ENCODE results near the gene SYNGR3. TPM values are rescaled to one million over a fixed set of nuclear protein-coding genes. Genes with fewer than 3 reads are reported as not detected.

The SYNGR3 gene
- polyA plus RNA-seq, 1 experiment: 1.8 TPM

GRCh38 chr16:1990351-1991134 is 773 bp downstream of the SYNGR3 start:
- Histone ChIP-seq H3K27me3 (ENCODE audit: control insufficient read depth, insufficient read depth, low read length) (peaks cover 21% of the 10 kb centered on the region), H3K4me3 (ENCODE audit: low read depth, low read length) (peak overlapping the region; percentile 32), H3K27ac (ENCODE audit: low read depth, low read length) (no peak overlapping the region), H3K9me3 (ENCODE audit: control insufficient read depth, insufficient read depth, low read length) (peaks cover 12% of the 10 kb centered on the region; the same call in 1 of the 2 replicates)
- ChIA-PET CTCF (interaction anchor here (4.0 kb wide), 1 partner anchor 14 kb away, joined by 16 read pairs; no protein-coding TSS in a partner anchor), POLR2A (interaction anchor here (3.2 kb wide), 1 partner anchor 26 kb away, joined by 10 read pairs; the partner anchor contains the start of gene RPS2)
- DNase-seq (ENCODE audit: low read depth, low spot score): no peak
- TF ChIP-seq, protein P1, sequence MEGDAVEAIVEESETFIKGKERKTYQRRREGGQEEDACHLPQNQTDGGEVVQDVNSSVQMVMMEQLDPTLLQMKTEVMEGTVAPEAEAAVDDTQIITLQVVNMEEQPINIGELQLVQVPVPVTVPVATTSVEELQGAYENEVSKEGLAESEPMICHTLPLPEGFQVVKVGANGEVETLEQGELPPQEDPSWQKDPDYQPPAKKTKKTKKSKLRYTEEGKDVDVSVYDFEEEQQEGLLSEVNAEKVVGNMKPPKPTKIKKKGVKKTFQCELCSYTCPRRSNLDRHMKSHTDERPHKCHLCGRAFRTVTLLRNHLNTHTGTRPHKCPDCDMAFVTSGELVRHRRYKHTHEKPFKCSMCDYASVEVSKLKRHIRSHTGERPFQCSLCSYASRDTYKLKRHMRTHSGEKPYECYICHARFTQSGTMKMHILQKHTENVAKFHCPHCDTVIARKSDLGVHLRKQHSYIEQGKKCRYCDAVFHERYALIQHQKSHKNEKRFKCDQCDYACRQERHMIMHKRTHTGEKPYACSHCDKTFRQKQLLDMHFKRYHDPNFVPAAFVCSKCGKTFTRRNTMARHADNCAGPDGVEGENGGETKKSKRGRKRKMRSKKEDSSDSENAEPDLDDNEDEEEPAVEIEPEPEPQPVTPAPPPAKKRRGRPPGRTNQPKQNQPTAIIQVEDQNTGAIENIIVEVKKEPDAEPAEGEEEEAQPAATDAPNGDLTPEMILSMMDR (IDR thresholded peaks at IDR 0.05; ENCODE audit: low read depth, low read length): no peak

DNA sequence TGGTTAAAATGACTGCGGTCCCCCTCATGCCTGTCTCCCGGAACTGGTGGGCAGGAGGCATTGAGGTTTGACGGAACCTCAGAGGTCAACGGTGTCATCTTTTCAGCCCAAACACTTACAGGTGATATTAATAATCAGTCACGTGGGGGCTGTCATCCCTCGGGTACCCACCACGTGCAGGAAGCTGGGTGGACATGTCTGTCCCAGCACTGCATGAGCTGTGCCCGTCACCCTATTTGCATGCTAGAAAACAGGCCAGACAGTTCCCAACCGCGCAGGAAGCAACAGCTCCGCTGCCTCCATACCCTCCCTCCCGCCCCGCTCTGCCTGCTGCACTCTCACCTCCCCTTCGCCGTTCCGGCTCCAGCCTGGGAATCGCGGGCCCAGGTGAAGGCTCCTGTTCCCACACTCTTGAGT is 1.4 kb downstream of the SYNGR3 start:
- Histone ChIP-seq H3K4me3 (ENCODE audit: low read depth, low read length) (no peak overlapping the region), H3K27ac (ENCODE audit: low read depth, low read length) (no peak overlapping the region), H3K27me3 (ENCODE audit: control insufficient read depth, insufficient read depth, low read length) (peaks cover 21% of the 10 kb centered on the region), H3K9me3 (ENCODE audit: control insufficient read depth, insufficient read depth, low read length) (peaks cover 12% of the 10 kb centered on the region; the same call in 1 of the 2 replicates)
- DNase-seq (ENCODE audit: low read depth, low spot score): no peak
- ChIA-PET CTCF (interaction anchor here (4.0 kb wide), 1 partner anchor 13 kb away, joined by 16 read pairs; no protein-coding TSS in a partner anchor), POLR2A (interaction anchor here (1.8 to 3.2 kb wide), 2 partner anchors 26 to 164 kb away, joined by 7 to 10 read pairs; partner anchors contain the start of genes RPS2 and TRAF7)
- TF ChIP-seq, protein P1 (IDR thresholded peaks at IDR 0.05; ENCODE audit: low read depth, low read length): no peak

- POLR2A ChIA-PET: interaction anchor here (1.8 to 3.2 kb wide), 2 partner anchors 27 to 164 kb away, joined by 7 to 10 read pairs; partner anchors contain the start of genes RPS2 and TRAF7
- Histone ChIP-seq H3K27me3 (ENCODE audit: control insufficient read depth, insufficient read depth, low read length) (peaks cover 21% of the 10 kb centered on the region), H3K4me3 (ENCODE audit: low read depth, low read length) (peak overlapping the region; percentile 48), H3K9me3 (ENCODE audit: control insufficient read depth, insufficient read depth, low read length) (peaks cover 12% of the 10 kb centered on the region; the same call in 1 of the 2 replicates), H3K27ac (ENCODE audit: low read depth, low read length) (no peak overlapping the region)
- CTCF ChIA-PET: interaction anchor here (4.0 kb wide), 1 partner anchor 13 kb away, joined by 16 read pairs; no protein-coding TSS in a partner anchor
- DNase-seq (ENCODE audit: low read depth, low spot score): no peak
- TF ChIP-seq, protein P1 (IDR thresholded peaks at IDR 0.05; ENCODE audit: low read depth, low read length): no peak
Observed at GRCh38 chr16:1991588-1991947, 1.8 kb downstream of the SYNGR3 start.

DNA sequence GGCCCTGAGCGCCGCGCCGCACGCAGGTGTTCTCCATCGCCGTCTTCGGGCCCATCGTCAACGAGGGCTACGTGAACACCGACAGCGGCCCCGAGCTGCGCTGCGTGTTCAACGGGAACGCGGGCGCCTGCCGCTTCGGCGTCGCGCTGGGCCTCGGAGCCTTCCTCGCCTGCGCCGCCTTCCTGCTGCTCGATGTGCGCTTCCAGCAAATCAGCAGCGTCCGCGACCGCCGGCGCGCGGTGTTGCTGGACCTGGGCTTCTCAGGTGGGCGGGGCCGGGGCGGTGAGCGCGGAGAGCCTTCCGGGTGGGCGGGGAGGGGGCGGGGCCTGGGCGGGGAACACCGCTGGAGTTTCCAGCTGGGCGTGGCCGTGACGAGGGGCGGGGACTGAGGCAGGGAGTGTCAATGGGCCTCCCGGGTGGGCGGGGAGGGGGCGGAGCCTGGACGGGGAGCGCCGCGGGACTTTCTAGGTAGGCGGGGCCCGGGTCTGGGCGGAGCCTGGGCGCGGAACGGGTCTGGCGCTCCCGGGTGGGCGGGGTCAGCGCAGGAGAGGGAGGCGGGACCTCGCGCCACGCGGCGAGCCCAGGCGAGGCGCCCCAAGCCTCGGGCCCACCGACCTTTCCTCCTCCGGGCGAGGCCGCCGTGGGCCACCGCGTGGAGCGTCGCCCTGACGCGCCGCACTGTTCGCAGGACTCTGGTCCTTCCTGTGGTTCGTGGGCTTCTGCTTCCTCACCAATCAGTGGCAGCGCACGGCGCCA is 2.4 kb downstream of the SYNGR3 start:
- no peak overlapping the region for H3K27ac ChIP-seq (ENCODE audit: low read depth, low read length)
- DNase-seq (ENCODE audit: low read depth, low spot score): peak; percentile 67
- peak overlapping the region; percentile 48 for H3K4me3 ChIP-seq (ENCODE audit: low read depth, low read length)
- peaks cover 21% of the 10 kb centered on the region for H3K27me3 ChIP-seq (ENCODE audit: control insufficient read depth, insufficient read depth, low read length)
- TF ChIP-seq, protein P1 (IDR thresholded peaks at IDR 0.05; ENCODE audit: low read depth, low read length): no peak
- CTCF ChIA-PET: interaction anchor here (4.0 kb wide), 1 partner anchor 12 kb away, joined by 16 read pairs; no protein-coding TSS in a partner anchor
- POLR2A ChIA-PET: interaction anchor here (1.8 to 3.2 kb wide), 2 partner anchors 27 to 163 kb away, joined by 7 to 10 read pairs; partner anchors contain the start of genes RPS2 and TRAF7
- H3K9me3 ChIP-seq (ENCODE audit: control insufficient read depth, insufficient read depth, low read length): peaks cover 12% of the 10 kb centered on the region; the same call in 1 of the 2 replicates
